HG03575 (cell line): Measurements from ENCODE around the gene RIMS3.

Source experiments
- ATAC-seq: cut with Tn5 transposase; IDR thresholded peaks from one replicate; pipeline ENCODE4 v1.9.1; 2021; ENCODE audit not compliant: unreplicated experiment, insufficient number of reproducible peaks, low FRiP score; ENCODE audit errors: extremely low read depth

Gene RIMS3

GRCh38 chr1:40659649-40659947, 5.9 kb downstream of the RIMS3 start:
- no peak for ATAC-seq

DNA sequence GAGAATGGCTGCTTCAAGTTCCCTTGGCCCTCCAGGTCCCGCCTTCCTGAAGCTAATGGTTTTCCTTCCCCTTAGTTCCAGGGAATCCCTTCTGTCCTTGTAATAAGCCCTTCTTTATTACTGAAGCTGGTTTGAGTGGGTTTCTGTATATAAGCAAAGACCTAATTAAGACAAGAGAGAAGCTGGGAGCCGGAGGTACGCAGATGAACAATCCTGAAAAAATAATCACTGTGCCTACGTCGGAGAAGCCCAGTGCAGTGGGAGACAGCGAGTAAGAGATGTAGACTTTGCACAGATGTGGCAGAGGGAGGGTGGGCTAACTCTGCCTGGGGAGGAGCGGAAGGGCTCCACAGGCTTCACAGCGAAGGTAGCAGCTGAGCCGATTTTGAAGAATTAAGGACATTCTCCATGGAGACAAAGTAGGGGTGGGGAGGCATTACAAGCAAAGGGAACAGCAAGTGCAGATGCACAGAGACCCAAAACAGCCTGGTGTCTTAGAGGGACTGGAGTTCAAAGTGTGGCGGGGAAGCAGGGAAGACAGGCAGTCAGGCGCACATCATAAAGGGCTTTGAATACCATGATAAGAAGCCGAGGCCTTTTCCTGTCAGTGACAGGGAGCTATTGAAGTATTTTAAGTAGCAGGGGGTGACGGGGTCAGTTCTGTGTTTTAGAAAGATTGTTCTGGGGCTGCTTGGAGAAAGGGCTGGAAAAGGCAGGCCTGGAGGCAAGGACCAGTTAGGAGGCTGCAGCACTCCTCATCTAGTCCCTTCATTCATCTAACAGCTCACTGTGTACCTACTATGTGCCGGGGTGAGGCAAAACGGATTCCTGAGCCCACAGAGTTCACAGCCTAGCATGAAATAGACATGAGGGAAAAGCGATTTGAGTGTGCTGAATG, 6.5 kb downstream of the RIMS3 start:
- ATAC-seq: no peak

GRCh38 chr1:40657046-40657445, 8.4 kb downstream of the RIMS3 start:
- no peak for ATAC-seq

GRCh38 chr1:40653851-40654537, 11.5 kb downstream of the RIMS3 start:
- no peak for ATAC-seq

GRCh38 chr1:40652979-40653378, 12.5 kb downstream of the RIMS3 start:
- no peak for ATAC-seq

DNA sequence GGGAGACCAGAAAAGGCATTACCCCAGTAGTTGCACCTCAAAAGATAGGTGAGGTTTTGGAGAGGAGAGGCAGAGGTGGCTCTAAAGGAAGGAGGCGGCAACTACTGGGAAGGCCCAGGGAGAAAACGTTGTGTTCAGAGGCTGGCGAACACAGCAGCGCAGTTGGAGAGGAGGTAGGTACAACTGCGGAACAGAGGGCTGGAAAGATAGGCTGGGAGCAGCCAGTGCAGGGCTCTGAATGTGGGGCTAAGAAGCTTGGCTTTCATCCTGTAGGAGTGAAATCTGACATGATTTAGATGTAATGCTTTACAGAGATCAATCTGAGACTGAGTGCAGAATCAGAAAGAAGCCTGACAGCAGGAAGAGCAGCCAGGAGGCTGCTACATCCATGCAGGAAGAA, 13.0 kb downstream of the RIMS3 start:
- ATAC-seq: no peak

GRCh38 chr1:40651138-40651857, 14.2 kb downstream of the RIMS3 start:
- ATAC-seq: no peak

DNA sequence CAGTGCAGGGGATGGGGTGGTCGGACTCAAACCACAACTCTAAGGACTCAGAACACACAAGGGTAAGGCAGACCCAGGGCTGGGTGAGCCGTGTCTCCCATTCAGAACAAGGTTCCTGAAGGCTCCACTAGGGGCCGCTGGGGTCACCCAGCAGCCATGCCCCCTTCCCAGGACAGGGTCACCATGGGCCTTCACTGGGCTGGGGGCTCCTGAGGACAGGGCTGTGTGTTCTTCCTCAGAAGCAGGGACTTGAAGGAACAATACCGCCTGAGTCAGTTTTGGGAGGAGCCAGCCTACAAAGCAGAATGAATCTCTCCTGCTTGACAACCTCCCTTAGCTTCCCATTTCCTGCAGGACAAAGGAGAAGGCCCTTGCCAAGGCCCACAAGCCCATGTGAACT, 15.4 kb downstream of the RIMS3 start:
- ATAC-seq: no peak

- no peak for ATAC-seq
Measured at GRCh38 chr1:40649592-40649930, 15.9 kb downstream of the RIMS3 start.

DNA sequence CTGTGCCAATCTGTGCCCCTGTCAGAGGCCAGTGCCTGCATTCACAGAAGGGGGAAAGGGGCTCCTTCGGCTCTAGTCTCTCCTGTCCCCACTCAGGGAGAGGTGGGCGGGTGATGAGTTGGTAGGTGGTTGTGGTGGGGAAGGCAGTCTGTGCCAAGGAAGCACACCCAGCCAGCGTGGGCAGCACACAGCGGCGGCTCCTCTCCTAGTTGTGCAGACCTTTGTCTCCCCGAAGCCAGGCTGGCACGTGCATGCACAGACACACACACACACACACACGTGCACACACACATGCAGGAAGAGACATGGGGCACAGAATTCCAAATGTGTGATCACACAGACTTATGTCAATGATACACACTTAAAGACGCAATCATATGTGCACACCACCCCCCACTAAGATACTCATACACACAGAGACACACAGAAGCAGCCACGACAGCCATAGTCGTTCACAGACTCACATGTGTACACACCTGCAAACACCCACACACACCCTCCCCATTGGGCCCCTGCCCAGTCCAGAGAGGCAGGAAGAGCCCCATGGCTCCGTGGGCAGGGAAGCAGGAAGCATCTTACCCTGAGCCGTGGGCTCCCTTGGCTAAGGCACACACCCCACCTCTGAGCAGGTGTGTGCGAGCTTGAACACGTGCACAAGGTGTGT, 16.4 kb downstream of the RIMS3 start:
- no peak for ATAC-seq

- ATAC-seq: no peak
Measured at GRCh38 chr1:40648200-40648599, 17.3 kb downstream of the RIMS3 start.

DNA sequence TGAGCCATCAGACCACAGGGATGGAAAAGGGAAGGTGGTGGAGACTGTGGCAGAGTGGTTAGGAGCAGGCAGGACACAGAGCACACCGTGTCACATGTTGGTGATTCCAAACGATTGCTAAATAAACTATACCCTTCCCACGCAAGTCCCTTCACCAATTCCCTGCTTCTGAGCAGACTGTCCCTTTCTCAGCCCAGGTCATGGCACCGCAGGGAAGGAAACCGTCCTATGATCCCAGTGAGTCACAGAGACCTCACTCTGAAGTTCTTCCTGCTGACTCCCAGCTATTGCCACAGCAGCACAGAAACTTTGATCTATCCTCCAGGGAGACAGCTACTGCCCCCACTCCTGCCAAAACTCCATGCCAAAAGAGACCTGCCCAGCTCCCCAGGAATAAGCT, 19.2 kb downstream of the RIMS3 start:
- ATAC-seq: no peak

- ATAC-seq: no peak
Measured at GRCh38 chr1:40645118-40645680, 20.3 kb downstream of the RIMS3 start.

DNA sequence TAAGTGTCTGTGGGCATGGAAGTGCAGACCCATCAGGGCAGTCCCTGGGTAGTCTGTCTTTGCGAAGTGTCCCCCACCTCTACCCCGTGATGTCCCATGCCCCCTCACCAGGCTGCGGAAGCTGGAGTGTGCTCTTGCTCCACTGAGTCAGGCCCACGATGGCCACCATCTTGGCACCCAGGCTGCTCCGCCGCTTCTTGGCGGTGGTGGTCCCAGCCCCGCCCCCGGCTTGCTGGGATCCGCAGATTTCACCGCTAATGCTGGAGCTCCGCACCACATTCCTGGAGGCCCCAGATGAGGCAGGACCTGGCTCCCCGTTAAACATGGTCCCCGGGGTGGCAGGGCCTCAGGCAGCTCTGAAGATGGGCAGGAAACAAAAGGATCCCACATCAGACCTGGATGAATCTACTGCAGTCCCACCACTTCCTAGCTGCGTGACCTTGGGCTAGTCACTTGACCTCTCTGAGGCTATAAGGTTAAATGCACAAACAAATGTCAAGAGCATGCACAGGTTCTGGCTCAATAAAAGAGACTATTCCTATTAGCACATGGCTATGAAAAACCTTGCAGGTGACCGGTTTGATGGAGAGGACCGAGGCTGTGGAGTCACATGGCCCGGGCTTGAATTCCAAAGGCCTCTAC, 23.8 kb downstream of the RIMS3 start:
- no peak for ATAC-seq

DNA sequence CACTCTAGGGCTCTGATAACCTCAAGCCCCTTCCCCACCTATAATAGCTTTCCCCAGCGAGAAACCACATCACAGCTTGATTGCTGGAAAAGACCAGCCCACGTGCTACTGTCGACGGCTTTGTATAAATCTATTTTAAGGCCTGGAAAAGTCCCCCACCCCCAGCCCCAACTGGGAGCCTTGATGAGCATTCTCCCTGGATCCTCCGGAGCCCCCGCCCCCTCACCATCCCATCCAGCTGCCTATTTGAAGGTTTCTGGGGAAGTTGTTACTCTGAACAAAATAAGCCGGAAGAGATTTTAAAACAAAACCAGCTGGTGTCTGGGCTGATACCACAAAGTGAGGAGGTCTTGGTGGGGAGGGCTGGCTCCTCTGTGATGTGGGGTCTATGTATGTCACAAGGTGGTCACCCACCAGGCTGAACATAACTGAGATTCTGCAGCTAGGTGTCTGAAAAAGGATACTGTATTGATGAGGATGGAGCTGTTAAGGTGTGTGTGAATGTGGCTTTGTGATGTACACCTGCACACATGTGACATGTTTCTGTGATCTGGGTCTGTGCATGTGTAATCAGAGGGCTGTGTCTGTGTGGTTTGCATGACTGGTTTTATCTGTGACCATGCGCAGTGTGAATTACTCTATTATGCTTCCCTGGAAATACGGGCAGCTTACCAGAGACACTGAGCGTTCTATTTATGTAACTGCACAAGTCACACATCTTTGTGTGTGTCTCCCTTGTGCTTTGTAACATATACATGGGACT, 25.0 kb downstream of the RIMS3 start:
- no peak for ATAC-seq

DNA sequence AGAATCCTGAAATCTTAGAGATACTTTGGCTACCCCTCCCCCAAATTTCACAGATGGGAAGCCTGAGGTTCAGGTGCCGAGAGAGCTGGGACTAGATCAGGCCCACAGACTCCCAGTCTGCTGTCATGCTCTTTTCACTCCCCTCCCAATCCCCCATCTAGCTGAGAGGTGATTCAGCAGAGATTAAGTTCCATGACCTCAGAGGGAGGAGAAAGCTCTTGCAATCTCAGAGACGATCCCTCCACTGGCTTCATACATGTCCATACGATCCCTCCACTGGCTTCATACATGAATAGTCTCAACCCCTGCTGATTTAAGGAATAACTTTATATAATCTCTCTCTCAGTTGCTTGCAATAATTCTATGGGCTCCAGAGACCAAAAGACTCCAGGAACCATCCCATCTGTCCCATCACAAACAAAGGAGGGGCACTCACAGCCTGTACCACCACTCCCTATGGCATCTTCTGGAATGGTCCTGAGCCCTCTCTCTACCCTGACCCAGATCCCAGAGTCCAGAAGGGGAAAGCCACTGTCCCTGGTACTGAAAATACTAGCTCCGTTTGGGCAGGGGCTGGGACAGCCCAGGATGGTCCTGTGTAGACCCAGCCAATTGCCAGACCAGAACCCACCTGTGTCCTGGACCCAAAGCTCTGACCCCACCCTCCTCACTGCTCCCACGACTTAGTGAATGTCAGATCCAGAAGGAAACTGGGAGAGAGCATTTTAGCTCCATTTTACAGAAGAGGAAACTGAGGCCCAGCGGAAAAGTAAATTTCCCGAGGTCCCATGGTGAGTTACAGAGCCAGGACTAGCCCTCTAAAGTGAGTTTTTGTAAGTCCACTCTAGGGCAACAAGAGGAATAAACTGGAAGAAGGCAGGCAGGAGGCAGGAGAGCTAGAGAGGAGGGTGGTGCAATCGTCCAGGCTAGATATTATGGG, 27.1 kb downstream of the RIMS3 start:
- ATAC-seq: no peak

DNA sequence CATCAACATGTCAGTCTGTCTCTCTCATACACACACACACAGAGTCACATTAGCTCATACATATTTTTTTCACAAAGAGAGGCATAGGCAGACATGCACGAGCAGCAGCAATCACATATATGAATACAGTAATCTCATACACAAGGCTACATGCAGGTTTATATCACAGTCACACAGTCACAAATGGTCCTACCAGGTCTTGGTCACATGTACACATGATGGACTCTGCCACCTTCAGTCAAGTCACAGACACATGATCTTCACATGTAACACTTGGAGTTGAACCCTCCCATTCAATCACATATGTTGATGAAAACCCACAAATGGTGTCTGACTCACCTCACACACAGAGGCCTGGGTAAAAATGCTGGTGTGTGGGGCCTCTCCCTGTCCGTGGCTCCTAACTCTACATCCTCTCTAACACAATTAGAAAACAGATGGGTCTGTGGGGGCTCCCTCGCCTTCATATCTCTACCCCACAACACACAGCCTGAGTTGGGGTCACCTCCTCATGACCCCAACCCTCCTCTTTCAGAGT, 27.9 kb downstream of the RIMS3 start:
- ATAC-seq: no peak
